GM21381 (cell line): ENCODE measurements around the gene BICRA.

Experiments
- ATAC-seq: cut with Tn5 transposase; IDR thresholded peaks from one replicate; pipeline ENCODE4 v1.9.1; 2021; ENCODE audit warnings: mild to moderate bottlenecking, moderate library complexity; ENCODE audit not compliant: unreplicated experiment

The BICRA gene

DNA sequence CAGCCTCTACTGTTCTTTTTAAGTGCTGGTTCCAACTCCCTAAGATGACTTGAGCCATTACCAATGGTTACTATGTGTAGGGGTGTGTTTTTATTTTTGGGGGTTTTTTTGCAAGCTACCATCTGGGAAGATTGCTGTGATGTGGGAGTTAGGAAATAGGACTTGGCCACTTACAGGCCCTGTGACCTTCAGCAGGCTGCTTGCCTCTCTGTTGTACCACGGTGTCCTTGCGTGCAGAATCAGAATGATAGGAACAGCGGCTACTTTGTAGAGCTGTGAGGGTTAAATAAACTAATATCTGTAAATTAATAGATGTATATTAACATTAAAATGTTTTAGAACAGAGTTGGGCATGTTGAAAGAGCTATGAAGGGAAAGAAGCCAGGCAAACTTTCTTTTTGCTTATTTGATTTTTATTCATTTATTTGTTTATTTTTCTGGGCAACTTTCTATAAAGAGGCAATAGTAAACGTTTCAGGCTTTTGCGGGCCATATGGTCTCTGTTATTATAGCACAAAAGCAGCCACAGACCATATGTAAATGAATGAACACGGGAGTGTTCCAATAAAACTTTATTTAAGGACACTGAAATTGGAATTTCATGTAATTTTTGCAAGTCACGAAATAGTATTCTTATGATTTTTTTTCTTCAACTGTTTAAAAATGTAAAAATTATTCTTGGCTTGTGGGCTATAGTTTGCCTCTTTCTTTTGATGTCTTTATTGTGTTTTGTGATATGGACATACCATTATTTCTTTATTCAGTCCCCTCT is 77.9 kb downstream of the BICRA start:
- ATAC-seq: no peak

DNA sequence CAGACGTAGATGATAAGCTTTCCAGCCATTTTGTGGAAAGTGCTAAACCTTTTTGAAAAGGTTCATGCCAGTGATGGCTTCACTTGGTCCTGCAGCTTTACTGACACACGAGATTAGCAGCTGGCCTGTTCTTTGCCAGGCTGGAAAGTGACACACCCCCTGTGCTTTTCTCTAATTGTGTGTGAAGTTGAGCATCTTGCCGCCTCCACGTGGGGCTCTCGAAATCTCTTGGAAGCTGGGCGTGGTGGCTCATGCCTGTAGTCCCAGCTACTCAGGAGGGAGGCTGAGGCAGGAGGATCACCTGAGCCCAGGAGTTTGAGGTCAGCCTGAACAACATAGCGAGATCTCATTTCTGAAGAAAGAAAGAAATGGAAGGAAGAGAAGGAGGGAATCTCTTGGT is 79.0 kb downstream of the BICRA start:
- ATAC-seq: no peak

DNA sequence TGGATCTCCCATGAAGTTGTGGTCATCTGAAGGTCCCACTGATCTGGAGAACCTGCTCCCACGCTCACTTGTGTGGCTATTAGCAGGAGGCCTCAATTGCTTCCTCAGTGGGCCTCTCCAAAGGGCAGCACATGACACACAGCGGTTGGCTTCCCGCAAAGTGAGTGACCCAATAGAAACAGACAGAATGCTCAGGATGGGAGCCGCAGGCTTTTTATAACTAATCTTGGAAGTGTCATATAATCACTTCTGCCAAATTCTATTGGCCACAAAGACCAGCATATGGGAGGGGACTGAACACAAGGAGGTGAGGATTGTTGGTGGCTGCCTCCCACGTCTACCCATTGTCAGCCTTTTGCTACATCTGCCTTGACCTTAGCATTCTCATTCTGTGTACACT is 82.2 kb downstream of the BICRA start:
- ATAC-seq: no peak

DNA sequence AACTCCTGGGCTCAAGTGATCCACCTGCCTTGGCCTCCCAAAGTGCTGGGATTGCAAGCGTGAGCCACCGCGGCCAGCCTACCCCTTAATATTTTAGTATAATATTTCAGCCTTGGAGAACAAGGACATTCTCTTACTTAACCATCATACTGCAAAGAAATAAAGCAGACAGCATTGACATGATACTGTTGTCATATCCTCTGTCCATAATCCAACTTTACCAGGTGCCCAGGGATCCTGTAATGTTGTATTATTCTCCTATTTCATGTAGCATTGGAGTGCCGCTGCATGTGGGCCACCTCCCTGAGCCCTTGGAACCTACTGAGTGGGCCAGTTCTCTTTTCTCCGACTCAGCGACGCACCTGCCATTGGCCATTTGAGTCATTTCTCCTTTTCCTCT is 82.8 kb downstream of the BICRA start:
- ATAC-seq: no peak

DNA sequence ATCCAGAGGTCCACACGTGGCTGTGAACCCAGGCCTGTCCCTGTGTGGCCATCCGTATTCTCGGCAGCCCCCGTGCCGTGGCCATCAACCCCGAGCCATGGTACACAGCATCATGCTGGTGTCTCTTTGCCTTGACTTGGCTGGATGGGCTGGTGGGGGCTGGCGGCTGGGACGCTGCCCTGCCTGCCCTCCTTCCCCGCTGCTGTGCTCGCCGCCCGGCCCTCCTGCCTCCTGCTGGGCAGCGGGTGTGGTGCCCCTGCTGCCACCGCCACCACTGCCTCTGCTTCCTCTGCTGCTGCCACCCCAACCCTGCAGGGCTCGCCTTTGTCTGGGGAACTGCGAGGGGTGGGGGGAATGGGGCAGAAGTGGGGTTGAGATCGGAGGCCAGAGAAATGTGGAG is 84.6 kb downstream of the BICRA start:
- no peak for ATAC-seq

DNA sequence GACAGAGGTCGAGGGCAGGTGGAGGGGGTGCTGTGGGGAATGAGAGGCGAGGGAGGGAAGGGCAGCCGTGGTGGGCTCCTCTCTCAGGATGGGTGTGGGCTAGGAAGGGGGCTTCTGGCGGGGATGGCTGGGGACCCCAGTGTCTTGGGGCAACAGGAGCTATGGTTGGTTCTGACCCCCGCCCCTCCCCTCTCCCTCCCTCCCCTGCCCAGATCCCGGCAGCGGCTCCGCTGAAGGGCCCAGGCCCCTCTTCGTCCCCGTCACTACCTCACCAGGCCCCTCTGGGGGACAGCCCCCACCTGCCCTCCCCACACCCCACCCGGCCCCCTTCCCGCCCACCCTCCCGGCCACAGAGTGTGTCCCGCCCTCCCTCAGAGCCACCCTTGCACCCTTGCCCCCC is 85.0 kb downstream of the BICRA start:
- no peak for ATAC-seq

DNA sequence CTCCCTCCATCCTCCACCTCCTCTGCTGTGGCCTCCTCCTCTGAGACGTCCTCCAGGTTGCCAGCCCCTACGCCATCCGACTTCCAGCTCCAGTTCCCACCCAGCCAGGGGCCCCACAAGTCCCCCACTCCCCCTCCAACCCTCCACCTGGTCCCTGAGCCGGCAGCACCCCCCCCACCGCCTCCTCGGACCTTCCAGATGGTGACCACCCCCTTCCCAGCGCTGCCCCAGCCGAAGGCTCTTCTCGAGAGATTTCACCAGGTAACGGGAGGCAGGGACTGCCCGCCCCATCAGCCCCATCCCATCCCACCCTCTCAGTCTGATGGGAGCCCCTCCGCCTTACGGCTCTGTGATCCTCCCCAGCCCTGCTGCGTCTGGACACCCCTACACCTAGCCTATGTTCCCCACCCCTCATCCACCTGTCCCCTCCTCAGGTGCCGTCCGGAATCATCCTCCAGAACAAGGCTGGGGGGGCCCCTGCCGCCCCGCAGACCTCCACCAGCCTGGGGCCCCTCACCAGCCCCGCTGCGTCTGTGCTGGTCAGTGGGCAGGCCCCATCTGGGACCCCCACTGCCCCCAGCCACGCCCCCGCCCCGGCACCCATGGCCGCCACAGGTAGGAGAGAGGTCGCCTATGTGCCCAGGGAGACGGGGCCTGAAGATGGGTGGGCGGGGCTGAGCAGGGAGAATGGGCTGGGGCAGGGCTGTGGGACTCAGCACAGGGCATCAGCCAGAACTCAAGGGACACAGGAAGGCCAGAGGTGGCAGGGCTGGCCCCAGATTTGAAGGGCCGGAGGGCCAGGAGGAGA is 85.7 kb downstream of the BICRA start:
- no peak for ATAC-seq

DNA sequence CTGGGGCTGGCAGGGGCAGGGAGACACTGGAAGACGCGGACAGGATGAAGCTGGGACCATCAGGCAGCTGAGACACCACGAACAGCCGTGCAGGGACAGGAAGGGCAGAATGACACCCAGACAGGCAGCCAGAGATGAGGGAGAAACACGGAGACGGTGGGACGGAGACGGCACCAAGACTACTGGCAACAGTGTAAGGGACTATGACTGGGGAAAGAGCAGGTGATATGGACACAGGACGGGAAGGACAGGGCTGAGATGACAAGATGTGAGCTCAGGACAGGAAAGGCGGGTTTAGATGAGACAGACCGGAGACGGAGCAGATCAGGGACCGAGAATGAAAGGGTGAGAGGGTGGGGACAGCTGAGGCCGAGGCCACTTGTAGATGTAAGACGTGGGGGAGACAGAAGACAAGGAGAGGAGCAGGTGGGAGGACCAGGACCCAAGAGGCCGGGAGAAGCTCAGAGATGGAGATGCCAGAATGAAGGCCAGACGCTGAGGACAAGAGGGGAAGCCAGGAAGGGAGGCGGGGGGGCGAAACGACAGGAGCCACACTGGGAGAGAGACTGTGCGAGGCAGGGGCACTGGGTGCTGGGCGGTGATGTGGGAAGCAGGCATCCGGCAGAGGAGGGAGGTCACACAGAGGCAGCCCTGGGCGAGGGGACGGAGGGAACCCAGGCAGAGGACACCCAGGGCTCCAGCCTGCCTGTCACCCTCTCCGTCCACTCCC is 86.8 kb downstream of the BICRA start:
- no peak for ATAC-seq

DNA sequence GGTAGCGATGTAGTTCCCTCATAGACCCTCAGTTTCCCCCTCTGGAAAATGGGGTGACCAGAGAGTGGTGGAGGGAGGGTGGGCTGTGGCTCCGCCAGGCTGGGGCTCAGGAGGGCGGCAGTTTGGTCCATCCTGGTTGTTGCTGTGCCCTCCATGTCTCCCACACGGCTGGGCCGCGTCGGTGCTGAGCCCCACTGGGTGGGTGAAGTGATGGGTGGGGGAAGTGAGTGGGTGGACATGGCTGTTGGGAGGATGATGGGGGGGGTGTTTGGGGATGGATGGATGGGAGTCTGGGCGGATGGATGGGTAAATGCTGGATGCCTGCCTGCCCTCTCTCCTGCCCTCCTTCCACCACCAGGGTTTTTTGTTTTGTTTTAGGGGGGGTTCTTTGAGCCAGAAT is 87.7 kb downstream of the BICRA start:
- no peak for ATAC-seq

DNA sequence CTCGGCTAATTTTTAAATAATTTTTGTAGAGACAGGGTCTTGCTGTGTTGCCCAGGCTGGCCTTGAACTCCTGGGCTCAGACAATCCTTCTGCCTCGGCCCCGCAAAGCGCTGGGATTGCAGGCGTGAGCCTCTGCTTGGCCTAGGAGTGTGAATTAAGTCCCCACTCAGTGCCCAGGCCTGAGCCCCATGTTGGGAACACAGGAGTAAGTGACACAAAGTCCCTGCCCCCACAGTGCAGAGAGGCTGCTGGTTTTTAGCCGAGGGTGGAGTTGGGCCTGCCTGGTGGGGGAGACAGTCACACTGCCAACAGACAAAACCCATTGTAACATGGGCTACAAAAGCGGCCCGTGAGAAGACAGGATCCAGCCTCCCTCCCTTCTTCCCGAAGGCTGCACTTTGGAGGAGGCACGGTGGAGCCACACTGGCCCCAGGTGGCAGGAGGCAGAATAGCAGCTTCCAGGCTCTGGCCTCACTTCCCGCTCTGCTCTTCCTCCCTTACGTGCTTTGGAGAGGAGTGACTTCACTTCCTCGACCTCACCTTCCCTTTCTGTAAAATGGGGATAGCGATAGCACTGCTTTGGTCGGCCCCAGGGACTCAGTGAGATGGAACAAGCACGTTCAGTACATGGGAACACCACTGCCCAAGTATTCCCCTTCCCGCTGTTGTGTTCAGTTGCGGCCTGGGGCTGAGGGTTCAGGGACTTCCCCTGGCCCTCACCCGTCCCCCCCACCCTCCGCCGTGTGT is 89.1 kb downstream of the BICRA start:
- no peak for ATAC-seq

DNA sequence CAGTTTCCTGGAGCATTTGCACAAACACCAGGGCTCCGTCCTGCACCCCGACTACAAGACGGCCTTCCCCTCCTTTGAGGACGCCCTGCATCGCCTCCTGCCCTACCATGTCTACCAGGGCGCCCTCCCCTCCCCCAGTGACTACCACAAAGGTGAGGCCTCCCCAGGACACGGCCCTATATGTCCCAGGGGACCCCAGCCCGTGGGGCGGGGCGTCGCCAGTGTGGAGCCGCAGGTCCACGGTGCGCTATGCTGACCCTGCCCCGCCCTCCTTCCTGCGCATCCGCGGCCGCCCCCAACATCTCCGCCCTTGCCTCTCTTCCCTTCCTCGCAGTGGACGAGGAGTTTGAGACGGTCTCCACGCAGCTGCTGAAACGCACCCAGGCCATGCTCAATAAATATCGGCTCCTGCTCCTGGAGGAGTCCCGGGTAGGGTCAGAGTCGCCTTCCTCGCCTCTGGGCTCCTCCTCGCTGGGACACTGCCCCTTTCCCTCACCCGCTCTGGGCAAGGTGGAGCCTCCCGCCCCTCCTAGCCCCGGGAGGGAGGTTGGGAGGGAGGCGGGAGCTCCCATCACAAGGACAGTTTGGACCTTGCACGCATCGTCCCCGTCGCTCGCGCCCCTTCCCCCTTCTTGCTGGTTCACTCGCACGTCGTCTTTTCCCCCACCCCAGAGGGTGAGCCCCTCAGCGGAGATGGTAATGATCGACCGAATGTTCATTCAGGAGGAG is 89.9 kb downstream of the BICRA start:
- no peak for ATAC-seq

DNA sequence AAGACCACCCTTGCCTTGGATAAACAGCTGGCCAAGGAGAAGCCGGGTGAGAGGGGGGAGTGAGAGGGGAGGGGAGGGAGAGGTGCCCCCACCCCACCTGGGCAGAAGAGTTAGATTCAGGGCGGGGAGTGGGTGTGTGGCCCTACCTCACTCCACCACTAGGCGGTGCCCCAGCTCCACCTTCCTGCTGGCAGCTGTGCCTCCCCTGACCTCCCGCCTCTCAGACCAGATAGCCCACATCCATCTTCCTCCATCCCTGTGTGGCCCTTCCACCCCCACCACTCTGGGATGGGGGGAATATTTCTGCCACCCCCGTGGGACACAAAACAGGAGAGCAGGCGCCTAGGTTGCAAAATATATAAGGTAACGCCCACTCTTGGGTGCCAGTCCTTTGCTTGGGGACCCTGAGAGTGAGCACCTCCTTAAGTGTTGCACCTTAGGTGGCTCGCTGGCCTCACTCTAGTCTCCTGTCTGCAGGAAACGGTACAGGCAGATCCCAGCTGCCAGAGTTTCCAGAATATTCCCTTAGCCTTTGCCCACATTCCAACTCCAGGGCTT is 90.5 kb downstream of the BICRA start:
- no peak for ATAC-seq

DNA sequence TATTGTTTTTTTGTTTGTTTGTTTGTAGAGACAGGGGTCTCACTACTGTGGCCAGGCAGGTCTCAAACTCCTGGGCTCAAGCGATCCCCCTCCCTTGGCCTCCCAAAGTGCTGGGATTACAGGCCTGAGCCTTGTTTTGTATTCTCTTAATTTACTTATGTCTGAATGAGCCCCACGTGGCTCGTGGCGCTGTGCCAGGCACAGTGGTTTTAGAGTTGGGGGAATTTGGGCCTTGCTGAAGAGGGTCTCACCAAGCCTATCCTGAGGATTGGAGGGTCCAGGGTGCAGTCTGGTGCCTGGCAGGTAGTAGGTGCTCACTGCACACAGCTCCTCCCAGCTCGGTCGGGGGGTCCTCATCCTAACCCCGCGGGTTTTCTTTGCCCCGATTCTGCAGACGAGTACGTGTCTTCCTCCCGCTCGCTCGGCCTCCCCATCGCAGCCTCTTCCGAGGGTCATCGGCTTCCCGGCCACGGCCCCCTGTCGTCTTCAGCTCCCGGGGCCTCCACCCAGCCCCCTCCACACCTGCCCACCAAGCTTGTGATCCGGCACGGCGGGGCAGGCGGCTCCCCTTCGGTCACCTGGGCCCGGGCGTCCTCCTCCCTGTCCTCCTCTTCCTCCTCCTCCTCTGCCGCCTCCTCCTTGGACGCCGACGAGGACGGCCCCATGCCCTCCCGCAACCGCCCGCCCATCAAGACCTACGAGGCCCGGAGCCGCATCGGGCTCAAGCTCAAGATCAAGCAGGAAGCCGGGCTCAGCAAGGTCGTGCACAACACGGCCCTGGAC is 92.2 kb downstream of the BICRA start:
- no peak for ATAC-seq

DNA sequence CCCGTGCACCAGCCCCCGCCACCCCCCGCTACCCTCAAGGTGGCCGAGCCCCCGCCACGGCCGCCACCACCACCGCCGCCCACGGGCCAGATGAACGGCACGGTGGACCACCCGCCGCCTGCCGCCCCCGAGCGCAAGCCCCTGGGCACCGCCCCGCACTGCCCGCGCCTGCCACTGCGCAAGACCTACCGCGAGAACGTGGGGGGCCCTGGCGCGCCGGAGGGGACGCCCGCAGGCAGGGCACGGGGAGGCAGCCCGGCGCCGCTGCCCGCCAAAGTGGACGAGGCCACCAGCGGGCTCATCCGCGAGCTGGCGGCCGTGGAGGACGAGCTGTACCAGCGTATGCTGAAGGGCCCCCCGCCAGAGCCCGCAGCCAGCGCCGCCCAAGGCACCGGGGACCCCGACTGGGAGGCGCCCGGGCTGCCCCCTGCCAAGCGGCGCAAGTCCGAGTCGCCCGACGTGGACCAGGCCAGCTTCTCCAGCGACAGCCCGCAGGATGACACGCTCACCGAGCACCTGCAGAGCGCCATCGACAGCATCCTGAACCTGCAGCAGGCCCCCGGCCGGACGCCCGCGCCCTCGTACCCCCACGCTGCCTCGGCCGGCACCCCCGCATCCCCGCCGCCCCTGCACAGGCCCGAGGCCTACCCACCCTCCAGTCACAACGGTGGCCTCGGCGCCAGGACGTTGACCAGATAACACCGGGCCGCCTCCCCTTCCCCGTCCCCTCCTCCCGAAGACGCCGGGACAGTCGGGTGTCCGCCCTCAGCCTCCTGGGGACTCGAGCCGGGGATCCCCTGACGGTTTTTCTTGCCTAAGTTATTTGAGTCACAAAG is 93.0 kb downstream of the BICRA start:
- no peak for ATAC-seq

DNA sequence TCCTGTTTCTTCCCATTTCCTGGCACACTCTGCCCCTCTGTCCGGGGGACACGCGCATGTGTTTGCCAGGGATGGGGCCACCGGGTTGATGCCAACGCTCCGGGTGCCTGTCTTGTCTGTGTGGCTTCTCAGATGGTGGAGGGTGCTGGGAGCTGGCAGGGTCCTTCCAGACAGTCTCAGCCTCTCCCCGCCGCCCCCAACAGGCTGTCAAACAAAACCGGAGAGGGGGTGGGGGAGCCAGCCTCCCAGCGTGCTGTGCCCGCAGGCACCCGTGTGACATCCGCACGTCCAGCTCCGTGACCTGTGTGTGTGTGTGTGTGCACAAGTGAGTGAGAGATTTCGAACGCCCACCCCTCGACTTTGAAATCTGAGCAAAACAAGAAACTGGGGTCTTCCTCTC is 93.7 kb downstream of the BICRA start:
- no peak for ATAC-seq

DNA sequence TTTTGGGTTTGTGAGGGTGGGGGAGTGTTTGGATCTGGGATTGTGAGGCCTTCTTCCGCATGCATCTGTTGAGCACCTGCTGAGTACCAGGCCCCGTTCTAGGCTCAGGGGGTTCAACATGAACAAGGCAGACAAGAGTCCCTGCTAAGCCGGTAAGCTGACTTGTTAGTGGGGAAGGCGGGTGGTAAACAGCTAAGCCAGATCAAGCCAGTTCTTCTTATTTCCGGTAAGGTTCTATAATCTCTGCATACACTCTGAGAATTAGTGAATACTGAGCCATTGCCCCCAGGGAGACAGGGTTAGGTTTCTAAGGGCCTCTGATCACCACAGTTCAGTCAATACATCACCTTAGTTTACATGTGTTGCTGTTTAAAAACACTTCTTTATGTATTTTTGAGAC is 94.4 kb downstream of the BICRA start:
- no peak for ATAC-seq

DNA sequence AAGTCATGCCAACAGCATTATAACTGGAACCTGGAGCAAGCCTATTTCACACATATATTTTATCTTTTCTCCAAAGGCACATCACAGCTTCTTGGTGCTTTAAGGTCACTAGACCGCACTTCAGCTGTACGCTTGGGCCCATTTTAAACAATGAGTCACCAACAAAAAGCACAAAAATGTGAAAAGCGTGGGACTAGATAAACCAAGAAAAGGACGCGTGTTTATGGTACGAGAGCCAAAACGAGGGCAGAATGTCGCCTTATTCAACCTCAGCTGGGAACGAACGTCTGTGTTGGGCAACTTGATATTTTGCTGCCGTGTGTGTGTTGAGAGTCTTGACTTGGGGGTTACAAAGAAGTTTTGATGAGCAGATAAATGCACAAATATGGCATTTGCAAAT is 95.1 kb downstream of the BICRA start:
- ATAC-seq: no peak

DNA sequence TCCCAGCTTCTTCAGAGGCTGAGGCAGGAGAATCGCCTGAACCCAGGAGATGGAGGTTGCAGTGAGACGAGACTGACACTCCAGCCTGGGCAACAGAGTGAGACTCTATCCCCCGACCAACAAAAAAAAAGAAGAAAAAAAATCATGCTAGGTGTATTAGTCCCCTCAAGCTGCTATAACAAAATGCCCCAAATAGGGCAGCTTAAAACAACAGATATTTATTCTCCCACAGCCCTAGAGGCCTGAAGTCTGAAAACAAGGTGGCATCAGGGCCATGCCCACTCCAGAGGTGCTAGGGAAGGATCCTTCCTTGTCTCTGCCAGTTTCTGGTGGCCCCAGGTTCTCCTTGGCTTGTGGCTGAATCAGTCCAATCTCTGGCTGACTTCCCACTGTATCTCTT is 95.7 kb downstream of the BICRA start:
- no peak for ATAC-seq
